GM12865 (cell line): ENCODE results near the gene FAM111A.

Source experiments
- DNase-seq: peaks from one replicate; pipeline ENCODE4 v3.0.0; 2010; ENCODE audit warnings: low read depth
- H3K4me3 ChIP-seq: 2 replicates; pipeline ENCODE4 v1.5.1; 2011; ENCODE audit warnings: mild to moderate bottlenecking, low read depth, low read length, control low read depth
- TF ChIP-seq, protein P1 (sequence below): IDR thresholded peaks from 2 replicates; pipeline ENCODE4 v1.5.1; 2011; ENCODE audit warnings: low read length, control low read depth, low read depth, inconsistent platforms; ENCODE audit not compliant: insufficient read depth; ENCODE audit errors: missing control alignments

The FAM111A gene

GRCh38 chr11:59152312-59152951 lies 9.8 kb downstream of the FAM111A start:
- TF ChIP-seq, protein P1, sequence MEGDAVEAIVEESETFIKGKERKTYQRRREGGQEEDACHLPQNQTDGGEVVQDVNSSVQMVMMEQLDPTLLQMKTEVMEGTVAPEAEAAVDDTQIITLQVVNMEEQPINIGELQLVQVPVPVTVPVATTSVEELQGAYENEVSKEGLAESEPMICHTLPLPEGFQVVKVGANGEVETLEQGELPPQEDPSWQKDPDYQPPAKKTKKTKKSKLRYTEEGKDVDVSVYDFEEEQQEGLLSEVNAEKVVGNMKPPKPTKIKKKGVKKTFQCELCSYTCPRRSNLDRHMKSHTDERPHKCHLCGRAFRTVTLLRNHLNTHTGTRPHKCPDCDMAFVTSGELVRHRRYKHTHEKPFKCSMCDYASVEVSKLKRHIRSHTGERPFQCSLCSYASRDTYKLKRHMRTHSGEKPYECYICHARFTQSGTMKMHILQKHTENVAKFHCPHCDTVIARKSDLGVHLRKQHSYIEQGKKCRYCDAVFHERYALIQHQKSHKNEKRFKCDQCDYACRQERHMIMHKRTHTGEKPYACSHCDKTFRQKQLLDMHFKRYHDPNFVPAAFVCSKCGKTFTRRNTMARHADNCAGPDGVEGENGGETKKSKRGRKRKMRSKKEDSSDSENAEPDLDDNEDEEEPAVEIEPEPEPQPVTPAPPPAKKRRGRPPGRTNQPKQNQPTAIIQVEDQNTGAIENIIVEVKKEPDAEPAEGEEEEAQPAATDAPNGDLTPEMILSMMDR = no peak
- peak overlapping the region; percentile 40 for H3K4me3 ChIP-seq
- peak; percentile 86 for DNase-seq

GRCh38 chr11:59154610-59155009 lies 12.0 kb downstream of the FAM111A start:
- DNase-seq = no peak
- no peak overlapping the region for H3K4me3 ChIP-seq
- TF ChIP-seq, protein P1 = no peak

GRCh38 chr11:59157433-59157832 lies 14.8 kb downstream of the FAM111A start:
- TF ChIP-seq, protein P1 = no peak
- DNase-seq = no peak
- H3K4me3 ChIP-seq = no peak overlapping the region

- DNase-seq = peak; percentile 86
Measured at GRCh38 chr11:59158206-59159068, 15.8 kb downstream of the FAM111A start.

DNA sequence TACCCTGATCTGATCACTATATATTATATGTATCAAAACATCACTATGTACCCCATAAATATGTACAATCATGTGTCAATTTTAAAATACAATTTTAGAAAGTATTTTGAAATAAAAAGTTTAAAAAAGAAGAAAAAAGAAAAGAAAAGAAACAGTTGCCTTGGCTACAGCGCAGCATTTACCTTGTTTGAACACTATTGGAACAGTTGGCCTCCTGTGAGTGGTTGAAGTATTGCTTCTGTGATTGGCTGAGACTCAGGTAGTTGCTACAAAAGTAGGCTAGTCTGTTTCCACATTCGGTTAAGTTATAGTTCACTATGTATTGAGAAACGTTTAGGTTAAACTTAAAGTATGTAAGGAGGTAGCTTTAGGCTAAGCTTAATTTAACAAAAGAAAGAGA lies 21.4 kb downstream of the FAM111A start:
- H3K4me3 ChIP-seq = no peak overlapping the region
- DNase-seq = no peak
- TF ChIP-seq, protein P1 = no peak

More at GRCh38 chr11:59158206-59159068, 15.8 kb downstream of the FAM111A start:
- TF ChIP-seq, protein P1 = peak; percentile 74
- H3K4me3 ChIP-seq = no peak overlapping the region

DNA sequence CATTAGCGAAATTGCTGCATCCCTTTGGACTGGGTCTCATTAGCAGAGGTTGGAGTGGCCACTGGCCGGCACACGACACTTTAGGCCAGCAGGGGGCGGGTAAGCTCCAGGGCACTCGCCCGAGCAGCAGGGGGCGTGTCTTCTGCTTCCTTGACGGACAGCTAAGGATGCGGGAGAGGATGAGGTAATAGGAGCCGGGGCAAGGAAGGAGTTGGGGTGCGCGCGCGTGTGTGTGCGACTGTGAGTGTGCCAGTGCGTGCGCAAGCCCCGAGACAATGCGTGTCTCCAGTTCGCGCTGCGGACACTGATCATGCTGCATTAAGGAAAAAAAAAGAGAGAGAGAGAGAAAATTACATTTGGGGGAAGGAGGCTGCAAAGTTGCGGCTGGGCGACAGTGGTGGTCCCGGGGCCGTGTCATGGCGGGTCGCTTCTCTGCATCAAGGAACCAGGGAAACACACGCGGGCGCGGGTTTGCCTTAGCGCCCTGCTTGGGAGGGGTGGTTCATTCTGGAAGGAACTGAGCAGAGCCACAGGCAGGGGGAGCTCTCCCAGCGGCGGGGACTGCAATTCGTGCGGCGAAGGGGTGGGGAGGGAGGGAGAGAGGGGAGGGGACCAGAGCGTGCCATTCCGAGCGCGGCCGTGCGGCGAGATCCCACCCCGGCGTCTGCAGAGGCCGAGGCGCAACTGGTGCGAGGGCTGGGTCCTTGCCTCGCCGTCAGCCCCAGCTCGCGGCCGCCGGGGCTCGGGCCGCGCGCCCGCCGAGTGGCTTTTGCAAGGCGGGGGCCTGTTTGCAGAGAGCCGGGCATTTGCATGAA lies 29.1 kb downstream of the FAM111A start, which contains the start of gene DTX4:
Gene DTX4, plus strand, starts transcription at position 625 of the 815 bp plus-strand sequence. CDS start 464 bp downstream, outside the sequence.
- TF ChIP-seq, protein P1 = peak; percentile 96
- DNase-seq = peak; percentile 95
- H3K4me3 ChIP-seq = peak within 1 kb of the TSS; percentile 82
